HL-60/S4 treated with phorbol 12-myristate 13-acetate at 8.2 ng/mL for 4 days and 3 days (cell line): ENCODE results near the gene PRKCE.

Source experiments
- in situ Hi-C: fragments of 300-500 bp; cut with MboI; formaldehyde crosslinking; loops from 2 replicates; pipeline ENCODE4 v1.15.0; 2022; ENCODE audit warnings: low sequenced_read_pairs

Gene PRKCE

GRCh38 chr2:46020416-46020815 is 368.9 kb downstream of the PRKCE start:
- in situ Hi-C loops = loop anchor here (25.0 kb wide), 2 partner anchors 617 to 842 kb away; no protein-coding TSS in a partner anchor

- in situ Hi-C loops = loop anchor here (25.0 kb wide), 2 partner anchors 614 to 839 kb away; no protein-coding TSS in a partner anchor
Measured at GRCh38 chr2:46023165-46023854, 371.8 kb downstream of the PRKCE start.

DNA sequence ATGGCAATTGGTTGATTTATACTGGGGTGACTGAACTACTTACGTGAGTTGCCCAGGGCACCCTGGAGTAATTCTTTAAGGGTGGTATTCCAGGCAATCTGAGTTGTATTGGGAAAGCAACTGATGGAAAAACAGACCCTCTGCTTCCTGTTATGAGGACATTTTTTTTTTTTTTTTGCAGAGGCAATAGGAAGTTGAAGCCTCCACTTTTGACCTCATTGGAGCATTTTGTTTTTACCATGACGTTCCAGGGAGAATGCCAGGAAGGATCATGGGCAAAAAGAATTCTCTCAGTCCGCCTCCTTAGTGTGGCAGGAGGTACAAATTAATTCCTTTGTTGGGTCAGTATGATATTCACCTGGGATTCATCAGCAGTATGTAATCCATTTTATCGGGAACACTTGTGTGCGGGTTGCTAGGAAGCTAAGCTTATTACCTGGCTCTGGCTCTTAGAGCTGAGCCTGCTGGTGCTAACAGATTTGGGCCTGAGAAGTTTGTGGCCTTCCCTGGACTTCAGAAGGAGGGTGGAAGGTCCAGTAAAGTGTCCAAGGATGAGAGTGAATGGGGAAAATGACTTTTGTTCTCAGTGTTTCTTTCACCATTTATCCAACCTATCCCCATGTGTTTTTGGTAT is 372.8 kb downstream of the PRKCE start:
- in situ Hi-C loops = loop anchor here (25.0 kb wide), 2 partner anchors 613 to 838 kb away; no protein-coding TSS in a partner anchor

- in situ Hi-C loops = no loop called here
Measured at GRCh38 chr2:46025081-46025480, 373.6 kb downstream of the PRKCE start.

DNA sequence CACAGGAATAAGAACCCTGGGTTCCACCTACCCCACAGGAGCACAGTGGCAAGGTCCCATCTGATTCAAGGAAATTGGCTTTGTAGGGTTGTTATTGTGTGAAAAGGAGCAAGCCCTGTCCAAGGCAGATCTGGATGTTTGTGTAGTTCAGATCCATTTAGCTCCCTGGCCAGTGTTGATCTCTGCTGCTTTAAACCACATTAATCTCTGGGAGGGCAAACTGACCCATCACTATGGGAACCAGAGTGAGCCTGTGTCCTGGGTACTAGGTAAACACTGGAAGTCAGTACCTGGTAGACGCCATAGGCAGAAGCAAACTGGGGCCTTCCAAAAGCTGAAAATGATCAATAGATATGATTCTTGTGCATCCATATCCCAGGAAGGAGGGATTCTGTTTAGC is 374.2 kb downstream of the PRKCE start:
- in situ Hi-C loops = no loop called here

- in situ Hi-C loops = no loop called here
Measured at GRCh38 chr2:46026431-46026830, 375.0 kb downstream of the PRKCE start.

- in situ Hi-C loops = no loop called here
Measured at GRCh38 chr2:46029332-46029811, 377.9 kb downstream of the PRKCE start.

GRCh38 chr2:46030330-46030729 is 378.9 kb downstream of the PRKCE start:
- in situ Hi-C loops = no loop called here

DNA sequence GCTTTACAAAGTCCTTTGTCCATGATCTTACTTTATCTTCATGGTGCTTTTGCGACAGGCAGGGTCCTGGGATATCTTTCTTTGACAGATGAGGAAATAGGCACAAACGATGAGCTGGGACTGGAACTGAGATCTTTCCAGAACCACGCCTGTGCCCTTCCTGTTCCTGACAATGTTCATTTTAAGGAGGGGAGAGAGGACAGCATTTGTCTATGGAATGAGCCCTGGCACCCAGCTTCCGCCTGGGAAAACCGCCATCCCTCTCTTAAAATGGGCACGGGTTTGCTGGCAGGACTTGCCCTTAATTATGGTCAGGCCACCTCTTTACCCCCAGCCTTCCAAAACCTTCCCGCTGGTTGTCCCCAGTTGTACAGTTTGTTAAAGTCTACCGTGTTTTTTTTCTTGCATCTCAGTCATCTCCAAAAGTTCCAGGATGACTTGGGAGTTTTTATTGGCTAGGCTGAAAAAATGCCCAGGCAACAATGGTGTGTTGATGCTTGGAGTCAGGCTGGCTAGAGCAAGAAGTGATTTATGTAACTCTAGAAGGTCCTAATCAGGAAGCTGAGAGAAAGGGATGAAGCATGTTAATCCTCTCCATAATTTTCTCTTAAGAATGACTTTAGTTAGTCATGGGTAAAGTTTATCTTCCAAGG is 380.8 kb downstream of the PRKCE start:
- in situ Hi-C loops = no loop called here

DNA sequence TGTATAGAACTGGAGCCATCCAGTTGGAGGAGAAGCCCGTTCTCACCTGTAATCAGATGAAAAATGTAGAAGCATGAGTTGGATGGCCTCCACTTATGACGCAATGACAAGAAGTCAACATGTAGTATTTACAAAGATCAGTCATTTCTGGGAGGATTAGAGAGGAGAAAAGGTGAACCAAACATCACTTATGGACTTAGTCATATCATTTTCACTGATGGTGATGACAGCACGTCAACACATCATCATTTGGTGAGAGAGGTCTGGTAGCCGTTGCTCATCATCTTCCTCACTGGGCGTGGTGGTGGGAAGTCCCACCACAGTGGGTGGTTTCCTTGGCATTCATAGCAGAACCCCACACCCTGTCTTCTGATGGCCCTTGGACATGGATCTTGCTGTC is 381.5 kb downstream of the PRKCE start:
- in situ Hi-C loops = no loop called here

- in situ Hi-C loops = no loop called here
Measured at GRCh38 chr2:46034535-46034934, 383.1 kb downstream of the PRKCE start.

DNA sequence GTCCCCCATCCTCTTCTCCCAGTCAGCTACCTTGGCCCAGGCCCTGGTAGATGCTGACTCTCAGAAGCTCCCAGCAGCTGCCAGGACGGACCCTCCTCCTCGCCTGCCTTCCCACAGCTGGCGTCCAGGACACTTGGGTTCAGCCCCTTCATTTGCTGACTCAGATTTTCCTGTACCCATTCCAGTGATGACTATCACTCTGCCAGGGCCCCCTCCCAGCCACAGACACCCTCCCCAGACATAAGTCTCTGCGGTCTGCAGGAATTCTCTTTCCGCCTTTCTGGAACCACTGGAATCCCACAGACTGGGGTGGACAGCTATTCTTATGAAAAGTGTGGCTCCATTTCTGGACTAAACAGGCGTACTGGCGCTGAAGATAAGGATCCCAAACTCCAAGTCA is 385.5 kb downstream of the PRKCE start:
- in situ Hi-C loops = no loop called here

DNA sequence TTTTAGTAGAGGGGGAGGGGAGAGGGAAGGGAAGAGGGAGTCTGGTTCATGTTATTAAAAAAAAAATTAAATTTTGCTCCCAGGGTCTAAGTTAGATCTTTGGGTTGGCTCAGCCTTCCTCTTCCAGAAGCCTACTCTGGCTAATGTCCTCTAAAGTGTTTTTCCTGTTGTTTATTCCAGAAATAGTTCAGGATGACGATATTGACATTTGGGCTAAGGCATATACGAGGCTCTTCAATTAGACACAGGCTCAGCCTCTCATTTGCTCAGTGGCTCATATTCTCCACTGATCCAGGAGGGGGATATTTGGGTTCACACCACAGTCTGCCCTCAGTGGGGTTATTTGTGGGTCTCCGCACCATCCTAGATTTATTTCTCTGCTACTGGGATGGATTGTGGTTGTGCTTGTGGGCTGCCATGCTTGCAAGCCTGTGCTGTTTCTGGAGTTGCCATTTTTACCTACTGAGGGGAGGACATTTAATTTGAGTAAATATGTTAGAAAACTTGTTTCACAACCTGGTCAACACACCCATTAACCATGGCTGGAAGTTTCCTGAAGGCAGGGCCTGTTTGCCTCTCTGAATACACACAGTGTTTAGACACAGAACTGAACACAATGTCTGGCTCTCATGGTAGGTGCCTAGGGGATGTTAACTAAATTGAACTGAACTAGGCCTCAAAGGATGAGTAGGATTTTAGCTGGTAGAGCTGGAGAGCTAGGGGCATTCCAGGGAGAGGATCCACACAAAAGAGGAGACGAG is 388.2 kb downstream of the PRKCE start:
- in situ Hi-C loops = no loop called here

DNA sequence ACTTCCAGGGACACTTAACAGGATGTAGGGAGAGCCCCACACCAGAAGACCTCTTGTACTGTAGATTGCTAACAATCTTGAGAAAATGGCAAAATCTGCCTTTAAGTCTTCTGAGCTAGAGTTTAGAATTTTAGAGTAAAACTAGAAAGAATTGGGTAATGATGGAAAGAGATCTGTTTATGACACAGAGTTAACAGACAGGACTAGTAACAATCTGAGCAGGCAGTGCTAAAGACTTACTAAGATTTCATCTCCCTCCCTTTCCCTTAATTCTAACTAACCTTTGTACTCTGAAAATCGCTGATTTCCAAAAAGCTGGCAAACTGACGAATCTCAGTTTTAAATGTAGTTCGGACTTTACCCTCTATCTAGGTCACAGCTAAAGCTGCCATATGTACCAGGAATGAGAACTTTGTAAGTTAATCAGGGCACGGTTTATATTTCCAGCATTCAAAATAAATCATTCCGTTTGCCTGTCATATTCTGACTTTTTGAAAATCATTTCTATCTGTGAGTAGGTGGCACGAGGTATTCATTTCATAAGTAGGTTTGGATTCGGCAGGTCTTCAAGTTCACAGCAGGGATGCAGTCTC is 389.2 kb downstream of the PRKCE start:
- in situ Hi-C loops = no loop called here

DNA sequence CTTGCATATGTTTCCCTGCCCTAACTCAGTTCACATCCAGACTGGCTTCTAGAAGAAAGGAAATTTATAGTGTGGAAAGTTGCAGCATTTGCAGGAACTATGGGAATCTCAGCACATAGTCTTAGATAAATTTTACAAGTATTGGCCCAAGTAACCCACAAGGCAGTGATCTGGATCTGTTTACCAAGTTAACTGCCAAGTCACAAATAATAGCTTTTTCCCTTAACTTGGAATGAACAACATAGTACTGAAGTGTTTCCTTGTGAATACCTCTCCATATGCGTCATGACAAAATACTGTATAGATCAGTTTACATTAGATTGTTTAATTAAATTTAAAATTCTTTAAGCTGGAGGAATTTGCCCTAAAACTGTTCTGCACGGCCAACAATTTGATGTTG is 390.0 kb downstream of the PRKCE start:
- in situ Hi-C loops = no loop called here

DNA sequence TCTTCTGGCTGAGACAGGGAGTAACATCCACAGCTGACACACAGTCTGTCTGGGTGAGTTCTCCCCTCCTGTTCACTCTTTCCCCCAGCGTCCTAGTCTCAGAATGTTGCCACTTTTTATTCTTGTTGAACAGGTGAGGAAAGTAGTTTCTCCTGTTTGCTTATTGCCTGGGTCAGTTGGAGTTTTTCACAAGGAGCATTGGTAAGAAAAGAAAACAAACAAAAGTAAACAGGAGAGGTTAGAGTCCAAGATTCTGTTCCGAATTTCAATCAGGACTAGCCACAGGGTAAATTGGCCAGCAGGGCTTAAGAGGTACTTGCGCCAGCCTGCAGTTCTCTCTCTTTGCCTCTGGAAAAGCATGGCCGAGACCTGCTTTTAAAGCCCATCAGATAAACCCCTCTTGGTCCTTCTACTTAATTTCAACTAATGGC is 390.7 kb downstream of the PRKCE start:
- in situ Hi-C loops = no loop called here

DNA sequence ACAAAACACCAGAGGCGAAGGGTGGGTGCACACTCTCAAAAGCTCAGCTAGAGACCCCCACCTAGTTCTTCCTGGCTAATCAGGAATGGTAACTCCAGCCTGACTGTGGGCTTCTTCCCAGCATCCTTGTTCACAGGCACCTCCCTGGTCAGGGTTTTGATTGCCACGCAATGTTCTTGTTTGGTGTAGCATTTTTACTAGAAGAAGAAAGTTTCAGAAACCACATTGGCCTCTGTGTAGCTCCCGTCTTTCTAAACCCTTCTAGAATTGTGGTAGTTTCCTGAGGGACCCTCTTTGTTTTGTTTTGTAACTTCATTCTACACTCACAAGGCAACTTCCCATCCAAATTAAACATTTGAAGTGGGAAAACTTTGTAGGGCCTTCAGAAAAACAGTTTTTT is 391.2 kb downstream of the PRKCE start:
- in situ Hi-C loops = no loop called here

- in situ Hi-C loops = no loop called here
Measured at GRCh38 chr2:46045888-46046287, 394.4 kb downstream of the PRKCE start.

GRCh38 chr2:46047290-46047689 is 395.8 kb downstream of the PRKCE start:
- in situ Hi-C loops = no loop called here

GRCh38 chr2:46048693-46049092 is 397.2 kb downstream of the PRKCE start:
- in situ Hi-C loops = no loop called here

DNA sequence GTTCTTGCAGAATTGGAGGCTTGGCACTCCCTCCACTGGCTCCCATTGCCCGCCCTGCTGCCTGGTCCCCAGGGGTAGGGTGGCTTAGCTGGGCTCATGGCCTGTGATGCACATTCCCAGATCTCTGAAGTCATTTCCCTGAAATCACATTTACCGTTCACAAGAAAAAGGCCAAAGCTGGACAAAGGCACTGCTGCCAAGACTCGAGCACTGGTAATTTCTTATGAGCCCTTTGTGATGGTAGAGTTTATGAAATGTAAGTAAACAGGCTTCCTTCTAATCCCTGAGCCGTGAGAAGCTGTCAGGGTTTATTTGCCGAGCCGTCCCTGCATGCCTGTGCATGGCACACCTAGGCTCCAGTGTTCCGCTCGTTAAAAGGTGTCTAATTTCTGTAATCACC is 398.6 kb downstream of the PRKCE start:
- in situ Hi-C loops = no loop called here
